SK-N-SH (cell line): Measurements from ENCODE around the gene GJE1. TPM values are rescaled to one million over a fixed set of nuclear protein-coding genes. Genes with fewer than 3 reads are reported as not detected.

Experiments used
- CTCF ChIA-PET: fragments of 300-600, 350-600 bp; formaldehyde crosslinking; extraction: SDS; loops from one replicate; lab custom pipeline; 2021; lab: Yijun Ruan, JAX
- POLR2A ChIA-PET: fragments of 350-600 bp; sonication (Branson Sonifier 250); formaldehyde crosslinking; extraction: SDS; loops from one replicate; lab custom pipeline; 2020; ENCODE audit warnings: antibody characterized with exemption, inconsistent platforms; lab: Yijun Ruan, JAX
- DNase-seq: peaks from one replicate; pipeline ENCODE4 v3.0.0; 2012
- H2AFZ ChIP-seq: fragments of 200-600 bp; sonication (generic); 2 replicates; pipeline ENCODE4 v1.8.1; 2016; ENCODE audit warnings: antibody characterized with exemption, mild to moderate bottlenecking, low read depth
- H3F3A ChIP-seq: fragments of 200-600 bp; sonication (generic); replicated peaks from 2 replicates; pipeline ENCODE3; 2016; ENCODE audit warnings: antibody characterized with exemption, mild to moderate bottlenecking; ENCODE audit not compliant: insufficient read depth
- H3K27ac ChIP-seq, 2 experiments: fragments of 200-500 bp in 1 of 2; fragments of 200-600 bp in 1 of 2; sonication (Bioruptor generic) in 1 of 2; sonication (generic), shearing (Covaris generic) in 1 of 2; 2 replicates each; pipeline versions ENCODE4 v1.5.1 to v1.6.1; 2014 to 2016; ENCODE audit warnings: low read depth in 2 of 2, inconsistent platforms in 1 of 2, low read length in 1 of 2, mild to moderate bottlenecking in 1 of 2, mixed read lengths in 1 of 2
- H3K27me3 ChIP-seq: fragments of 200-600 bp; sonication (generic), shearing (Covaris generic); 2 replicates; pipeline ENCODE4 v1.6.1; 2016; ENCODE audit warnings: mixed run types; ENCODE audit not compliant: insufficient read depth
- H3K36me3 ChIP-seq, 2 experiments: fragments of 200-500 bp in 1 of 2; fragments of 200-600 bp in 1 of 2; sonication (Bioruptor generic) in 1 of 2; sonication (generic) in 1 of 2; replicated peaks in 1 of 2; 2 replicates each; pipeline versions ENCODE3 to v1.5.1; 2014 to 2016; ENCODE audit warnings: low read length in 1 of 2, mild to moderate bottlenecking in 1 of 2; ENCODE audit not compliant: insufficient read depth in 2 of 2, control insufficient read depth in 1 of 2
- H3K4me1 ChIP-seq, 2 experiments: fragments of 200-500 bp in 1 of 2; fragments of 200-600 bp in 1 of 2; sonication (Bioruptor generic) in 1 of 2; sonication (generic), shearing (Covaris generic) in 1 of 2; 2 replicates each; pipeline versions ENCODE4 v1.5.1 to v1.6.1; 2014 to 2016; ENCODE audit warnings: low read depth in 1 of 2, low read length in 1 of 2, mixed run types in 1 of 2; ENCODE audit not compliant: insufficient read depth in 2 of 2, control insufficient read depth in 1 of 2
- H3K4me2 ChIP-seq: fragments of 200-600 bp; sonication (generic), shearing (Covaris generic); 2 replicates; pipeline ENCODE4 v1.6.1; 2017; ENCODE audit warnings: mixed run types
- H3K4me3 ChIP-seq, 2 experiments: fragments of 200-500 bp in 1 of 2; fragments of 200-600 bp in 1 of 2; sonication (Bioruptor generic) in 1 of 2; sonication (generic), shearing (Covaris generic) in 1 of 2; 2 replicates each; pipeline versions ENCODE4 v1.5.1 to v1.8.1; 2014 to 2016; ENCODE audit warnings: low read depth in 2 of 2, inconsistent platforms in 1 of 2, low read length in 1 of 2, mild to moderate bottlenecking in 1 of 2, mixed read lengths in 1 of 2, moderate library complexity in 1 of 2
- H3K79me2 ChIP-seq: fragments of 200-600 bp; sonication (generic); 2 replicates; pipeline ENCODE4 v1.8.1; 2017; ENCODE audit warnings: mild to moderate bottlenecking; ENCODE audit not compliant: insufficient read depth
- H3K9ac ChIP-seq: fragments of 200-600 bp; sonication (generic); 2 replicates; pipeline ENCODE4 v1.6.1; 2017; ENCODE audit warnings: mixed run types
- H3K9me2 ChIP-seq: fragments of 200-600 bp; sonication (generic); 2 replicates; pipeline ENCODE4 v1.6.1; 2017; ENCODE audit warnings: mixed run types
- H3K9me3 ChIP-seq: fragments of 200-600 bp; sonication (generic); 2 replicates; pipeline ENCODE4 v1.6.1; 2017; ENCODE audit warnings: mixed run types, mild to moderate bottlenecking, moderate library complexity
- H4K20me1 ChIP-seq: fragments of 200-600 bp; sonication (generic); 2 replicates; pipeline ENCODE4 v1.6.1; 2017; ENCODE audit warnings: mild to moderate bottlenecking, mixed run types; ENCODE audit not compliant: insufficient read depth
- CHD2 ChIP-seq: fragments of 150-350 bp; IDR thresholded peaks from 2 replicates; pipeline ENCODE4 v1.6.1; 2018; ENCODE audit warnings: low read length; ENCODE audit not compliant: partially characterized antibody
- EP300 ChIP-seq, 2 experiments: IDR thresholded peaks; 2 replicates each; pipeline versions ENCODE4 v1.4.0 to v1.6.1; 2012; ENCODE audit warnings: borderline replicate concordance in 1 of 2, low read depth in 1 of 2, low read length in 1 of 2
- EZH2phosphoT487 ChIP-seq: fragments of 200-600 bp; sonication (generic); IDR thresholded peaks from 2 replicates; pipeline ENCODE4 v1.6.1; 2017; ENCODE audit warnings: low read depth, mixed run types, mild to moderate bottlenecking, antibody characterized with exemption, moderate library complexity, borderline replicate concordance
- FOSL2 ChIP-seq: IDR thresholded peaks from 2 replicates; pipeline ENCODE4 v1.4.0; 2012; ENCODE audit warnings: low read depth, mild to moderate bottlenecking, moderate library complexity, borderline replicate concordance
- FOXM1 ChIP-seq: IDR thresholded peaks from 2 replicates; pipeline ENCODE4 v1.4.0; 2012; ENCODE audit warnings: low read depth, mild to moderate bottlenecking
- GABPA ChIP-seq: IDR thresholded peaks from 2 replicates; pipeline ENCODE4 v1.4.0; 2012; ENCODE audit warnings: low read depth, mild to moderate bottlenecking
- GATA2 ChIP-seq: sonication (generic); formaldehyde crosslinking; IDR thresholded peaks from 2 replicates; pipeline ENCODE4 v1.5.0; 2020; ENCODE audit warnings: mild to moderate bottlenecking, missing genetic modification reagents
- MXI1 ChIP-seq: IDR thresholded peaks from 2 replicates; pipeline ENCODE4 v1.6.1; 2012; ENCODE audit warnings: mild to moderate bottlenecking, low read depth, low read length, improper control_type of control experiment
- NFIC ChIP-seq: IDR thresholded peaks from 2 replicates; pipeline ENCODE4 v1.4.0; 2012; ENCODE audit warnings: borderline replicate concordance
- NRF1 ChIP-seq: IDR thresholded peaks from 2 replicates; pipeline ENCODE4 v1.6.1; 2012; ENCODE audit warnings: low read depth, mild to moderate bottlenecking, low read length
- REST ChIP-seq: IDR thresholded peaks from 2 replicates; pipeline ENCODE4 v1.6.1; 2012; ENCODE audit warnings: mild to moderate bottlenecking, low read depth, low read length, moderate library complexity
- RFX5 ChIP-seq: IDR thresholded peaks from 2 replicates; pipeline ENCODE4 v1.6.1; 2012; ENCODE audit warnings: mild to moderate bottlenecking, improper control_type of control experiment, low read length
- RXRA ChIP-seq: IDR thresholded peaks from 2 replicates; pipeline ENCODE4 v1.4.0; 2012; ENCODE audit warnings: low read depth, mild to moderate bottlenecking, borderline replicate concordance
- SIN3A ChIP-seq: IDR thresholded peaks from 2 replicates; pipeline ENCODE4 v1.6.1; 2012; ENCODE audit warnings: low read depth, mild to moderate bottlenecking, low read length, moderate library complexity, borderline replicate concordance
- TAF1 ChIP-seq: IDR thresholded peaks from 2 replicates; pipeline ENCODE4 v1.6.1; 2012; ENCODE audit warnings: low read depth, mild to moderate bottlenecking, low read length, moderate library complexity, borderline replicate concordance
- USF2 ChIP-seq: fragments of 150-350 bp; IDR thresholded peaks from 2 replicates; pipeline ENCODE4 v1.6.1; 2017; ENCODE audit warnings: antibody characterized with exemption, low read length, low read depth, borderline replicate concordance
- YY1 ChIP-seq: IDR thresholded peaks from 2 replicates; pipeline ENCODE4 v1.4.0; 2012; ENCODE audit warnings: low read depth, mild to moderate bottlenecking
- WGBS: methylation state at CpG from one replicate; pipeline ENCODE4 v1.1.6; 2017; ENCODE audit warnings: low lambda C conversion rate; 5-methylcytosine and 5-hydroxymethylcytosine counted together
- polyA plus RNA-seq, 3 experiments: library from polyadenylated mRNA; depleted of rRNA; stranded (reverse); fragments of >200 nt; gene quantifications; 2 replicates each; pipeline ENCODE4 v1.2.3, GENCODE V29; 2012
- TF ChIP-seq, protein P1 (sequence below): fragments of 150-350 bp; IDR thresholded peaks from 2 replicates; pipeline ENCODE4 v1.6.1; 2016; ENCODE audit warnings: mild to moderate bottlenecking, low read depth, low read length
- TF ChIP-seq, protein P2 (sequence below): IDR thresholded peaks from 2 replicates; pipeline ENCODE4; 2012

Gene GJE1
- polyA plus RNA-seq, 1 of the 3 experiments (the other 2 are of a cell fraction): not detected

- CTCF ChIA-PET: no interaction called here
Observed at GRCh38 chr6:142182004-142182403, 49.3 kb downstream of the GJE1 start.

DNA sequence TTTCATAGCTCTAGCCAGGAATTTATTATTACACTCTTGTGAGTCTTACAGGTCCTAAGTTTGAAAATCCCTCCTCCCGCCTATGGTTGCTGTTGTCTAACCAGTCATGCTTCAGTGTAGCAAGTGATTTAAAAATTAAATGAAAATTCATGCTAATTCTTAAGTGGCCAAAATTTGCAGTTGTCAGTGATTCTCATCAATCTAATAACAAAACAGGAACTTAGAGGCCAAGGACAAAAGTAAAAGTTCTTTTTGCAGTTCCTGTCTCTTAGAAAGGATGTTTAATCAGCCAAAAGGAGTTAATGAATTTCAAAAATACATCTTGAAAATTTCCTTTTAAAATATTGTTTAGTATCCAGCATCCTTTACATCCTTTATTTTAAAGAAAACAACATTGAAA, 50.6 kb downstream of the GJE1 start:
- WGBS: 96% methylated on average over 1 of the region's 1 CpG
- no peak overlapping the region for H2AFZ ChIP-seq
- H3F3A ChIP-seq: peaks cover 19% of the 10 kb centered on the region
- H3K9me2 ChIP-seq: no peaks in the 10 kb centered on the region
- H3K79me2 ChIP-seq: peaks cover 16% of the 10 kb centered on the region
- CTCF ChIA-PET: no interaction called here
- no peaks in the 10 kb centered on the region for H4K20me1 ChIP-seq
- H3K4me1 ChIP-seq: peaks cover 0 to 6% of the 10 kb centered on the region in 2 experiments; a peak in 2 of 4 replicates
- peaks cover 24 to 30% of the 10 kb centered on the region in 2 experiments for H3K36me3 ChIP-seq
- no peak overlapping the region for H3K4me3 ChIP-seq
- H3K9me3 ChIP-seq: peaks cover under 1% of the 10 kb centered on the region; the same call in 1 of the 2 replicates
- no peak overlapping the region for H3K27ac ChIP-seq
- H3K4me2 ChIP-seq: no peak overlapping the region
- POLR2A ChIA-PET: no interaction called here
- H3K9ac ChIP-seq: no peak overlapping the region
- H3K27me3 ChIP-seq: no peaks in the 10 kb centered on the region
- no peak for DNase-seq
- no peak for TF ChIP-seq EZH2phosphoT487
- no peak for TF ChIP-seq REST
- no peak for TF ChIP-seq NRF1
- TF ChIP-seq EP300 (IDR thresholded peaks at IDR 0.05; ENCODE audit: borderline replicate concordance in 1 of 2, low read depth in 1 of 2, low read length in 1 of 2): no peak
- no peak for TF ChIP-seq RFX5
- TF ChIP-seq, protein P1, sequence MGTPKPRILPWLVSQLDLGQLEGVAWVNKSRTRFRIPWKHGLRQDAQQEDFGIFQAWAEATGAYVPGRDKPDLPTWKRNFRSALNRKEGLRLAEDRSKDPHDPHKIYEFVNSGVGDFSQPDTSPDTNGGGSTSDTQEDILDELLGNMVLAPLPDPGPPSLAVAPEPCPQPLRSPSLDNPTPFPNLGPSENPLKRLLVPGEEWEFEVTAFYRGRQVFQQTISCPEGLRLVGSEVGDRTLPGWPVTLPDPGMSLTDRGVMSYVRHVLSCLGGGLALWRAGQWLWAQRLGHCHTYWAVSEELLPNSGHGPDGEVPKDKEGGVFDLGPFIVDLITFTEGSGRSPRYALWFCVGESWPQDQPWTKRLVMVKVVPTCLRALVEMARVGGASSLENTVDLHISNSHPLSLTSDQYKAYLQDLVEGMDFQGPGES: no peak
- no peak for TF ChIP-seq NFIC
- TF ChIP-seq TAF1: no peak
- no peak for TF ChIP-seq SIN3A
- TF ChIP-seq GATA2: no peak
- TF ChIP-seq RXRA: no peak
- TF ChIP-seq GABPA: no peak
- TF ChIP-seq FOSL2: no peak
- no peak for TF ChIP-seq USF2
- TF ChIP-seq YY1: no peak
- TF ChIP-seq CHD2: no peak
- TF ChIP-seq, protein P2, sequence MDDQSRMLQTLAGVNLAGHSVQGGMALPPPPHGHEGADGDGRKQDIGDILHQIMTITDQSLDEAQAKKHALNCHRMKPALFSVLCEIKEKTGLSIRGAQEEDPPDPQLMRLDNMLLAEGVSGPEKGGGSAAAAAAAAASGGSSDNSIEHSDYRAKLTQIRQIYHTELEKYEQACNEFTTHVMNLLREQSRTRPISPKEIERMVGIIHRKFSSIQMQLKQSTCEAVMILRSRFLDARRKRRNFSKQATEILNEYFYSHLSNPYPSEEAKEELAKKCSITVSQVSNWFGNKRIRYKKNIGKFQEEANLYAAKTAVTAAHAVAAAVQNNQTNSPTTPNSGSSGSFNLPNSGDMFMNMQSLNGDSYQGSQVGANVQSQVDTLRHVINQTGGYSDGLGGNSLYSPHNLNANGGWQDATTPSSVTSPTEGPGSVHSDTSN: no peak

More at GRCh38 chr6:142182004-142182403, 49.3 kb downstream of the GJE1 start:
- Histone ChIP-seq H3F3A (peaks cover 22% of the 10 kb centered on the region), H3K27me3 (no peaks in the 10 kb centered on the region), H3K4me2 (no peak overlapping the region), H3K36me3 (peaks cover 38 to 44% of the 10 kb centered on the region in 2 experiments), H3K27ac (no peak overlapping the region), H3K79me2 (peaks cover 21% of the 10 kb centered on the region), H3K9me3 (peaks cover 14% of the 10 kb centered on the region; the same call in 1 of the 2 replicates), H3K9me2 (no peaks in the 10 kb centered on the region), H3K4me1 (peaks cover 0 to under 1% of the 10 kb centered on the region in 2 experiments; a peak in 2 of 4 replicates), H2AFZ (no peak overlapping the region), H3K4me3 (no peak overlapping the region), H4K20me1 (no peaks in the 10 kb centered on the region), H3K9ac (no peak overlapping the region)
- DNase-seq: no peak
- TF ChIP-seq USF2: no peak
- TF ChIP-seq FOXM1: no peak
- no peak for TF ChIP-seq MXI1
- POLR2A ChIA-PET: no interaction called here
